Transverse colon (tissue), 4 donors: Measurements from ENCODE around the gene NTMT1.

ENCODE experiments used
- POLR2A ChIP-seq: fragments of 450-650 bp; IDR thresholded peaks from one replicate; pipeline ENCODE4 v1.6.1; 2016; ENCODE audit warnings: antibody characterized with exemption, mild to moderate bottlenecking, moderate library complexity
- POLR2AphosphoS5 ChIP-seq, 3 donors: sonication (generic); formaldehyde crosslinking; IDR thresholded peaks; one replicate each; pipeline ENCODE4 v1.6.1; 2016; ENCODE audit warnings: antibody characterized with exemption in 3 of 3
- TF ChIP-seq, protein P1 (sequence below), 5 experiments: fragments of 200-600 bp in 3 of 5; fragments of 450-650 bp in 2 of 5; sonication (generic) in 3 of 5; IDR thresholded peaks; 1 replicate in 2 of 5; 2 replicates in 3 of 5; pipeline ENCODE4 v1.5.1; 2016 to 2017; ENCODE audit warnings: antibody characterized with exemption in 5 of 5, inconsistent platforms in 3 of 5, mild to moderate bottlenecking in 2 of 5, moderate library complexity in 1 of 5

GRCh38 chr9:129676975-129677374, 51.0 kb downstream of the NTMT1 start:
- TF ChIP-seq, protein P1, sequence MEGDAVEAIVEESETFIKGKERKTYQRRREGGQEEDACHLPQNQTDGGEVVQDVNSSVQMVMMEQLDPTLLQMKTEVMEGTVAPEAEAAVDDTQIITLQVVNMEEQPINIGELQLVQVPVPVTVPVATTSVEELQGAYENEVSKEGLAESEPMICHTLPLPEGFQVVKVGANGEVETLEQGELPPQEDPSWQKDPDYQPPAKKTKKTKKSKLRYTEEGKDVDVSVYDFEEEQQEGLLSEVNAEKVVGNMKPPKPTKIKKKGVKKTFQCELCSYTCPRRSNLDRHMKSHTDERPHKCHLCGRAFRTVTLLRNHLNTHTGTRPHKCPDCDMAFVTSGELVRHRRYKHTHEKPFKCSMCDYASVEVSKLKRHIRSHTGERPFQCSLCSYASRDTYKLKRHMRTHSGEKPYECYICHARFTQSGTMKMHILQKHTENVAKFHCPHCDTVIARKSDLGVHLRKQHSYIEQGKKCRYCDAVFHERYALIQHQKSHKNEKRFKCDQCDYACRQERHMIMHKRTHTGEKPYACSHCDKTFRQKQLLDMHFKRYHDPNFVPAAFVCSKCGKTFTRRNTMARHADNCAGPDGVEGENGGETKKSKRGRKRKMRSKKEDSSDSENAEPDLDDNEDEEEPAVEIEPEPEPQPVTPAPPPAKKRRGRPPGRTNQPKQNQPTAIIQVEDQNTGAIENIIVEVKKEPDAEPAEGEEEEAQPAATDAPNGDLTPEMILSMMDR (IDR thresholded peaks at IDR 0.05): no peak
- TF ChIP-seq POLR2AphosphoS5 (IDR thresholded peaks at IDR 0.05): no peak
- no peak for TF ChIP-seq POLR2A
